ENCODE measurements around the gene CHD2. TPM values are rescaled to one million over a fixed set of nuclear protein-coding genes. Genes with fewer than 3 reads are reported as not detected.

Gene CHD2
- polyA plus RNA-seq, 1 experiment = 62.6 TPM

GRCh38 chr15:93044301-93045190, 144.4 kb downstream of the CHD2 start:
- POLR2A ChIA-PET = no interaction called here
- DNase-seq (ENCODE audit: low read depth, low spot score) = no peak
- H3K27ac ChIP-seq (ENCODE audit: low read depth, low read length) = no peak overlapping the region
- H3K4me3 ChIP-seq (ENCODE audit: low read depth, low read length) = no peak overlapping the region
- peaks cover 6% of the 10 kb centered on the region; the same call in 1 of the 2 replicates for H3K9me3 ChIP-seq (ENCODE audit: control insufficient read depth, insufficient read depth, low read length)
- peaks cover 3% of the 10 kb centered on the region for H3K27me3 ChIP-seq (ENCODE audit: control insufficient read depth, insufficient read depth, low read length)
- CTCF ChIA-PET = interaction anchor here (1.0 kb wide), 1 partner anchor 1075 kb away, joined by 3 read pairs; no protein-coding TSS in a partner anchor
- no peak for TF ChIP-seq CTCF (IDR thresholded peaks at IDR 0.05; ENCODE audit: low read depth, low read length)

GRCh38 chr15:93045191-93045785, 145.2 kb downstream of the CHD2 start:
- CTCF ChIA-PET = no interaction called here
- TF ChIP-seq CTCF (IDR thresholded peaks at IDR 0.05; ENCODE audit: low read depth, low read length) = no peak
- DNase-seq (ENCODE audit: low read depth, low spot score) = no peak
- POLR2A ChIA-PET = no interaction called here
- Histone ChIP-seq H3K4me3 (ENCODE audit: low read depth, low read length) (no peak overlapping the region), H3K27ac (ENCODE audit: low read depth, low read length) (no peak overlapping the region), H3K27me3 (ENCODE audit: control insufficient read depth, insufficient read depth, low read length) (peaks cover 3% of the 10 kb centered on the region), H3K9me3 (ENCODE audit: control insufficient read depth, insufficient read depth, low read length) (peaks cover 6% of the 10 kb centered on the region; the same call in 1 of the 2 replicates)

DNA sequence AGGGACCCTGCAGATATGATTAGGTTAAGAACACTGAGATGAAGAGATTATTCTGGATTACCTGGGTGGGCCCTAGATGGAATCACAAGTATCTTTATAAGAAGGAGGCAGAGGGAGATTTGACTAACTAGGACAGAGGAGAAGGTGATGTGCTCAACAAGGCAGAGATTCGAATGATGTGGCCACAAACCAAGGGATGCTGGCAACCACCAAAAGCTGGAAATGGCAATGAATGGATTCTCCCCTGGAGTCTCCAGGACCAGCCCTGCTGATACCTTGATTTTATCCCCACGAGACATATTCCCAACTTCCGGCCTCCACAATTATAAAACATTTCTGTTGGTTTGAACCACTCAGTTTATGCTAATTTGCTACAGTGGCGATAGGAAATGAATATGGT, 146.0 kb downstream of the CHD2 start:
- H3K27me3 ChIP-seq (ENCODE audit: control insufficient read depth, insufficient read depth, low read length) = peaks cover 3% of the 10 kb centered on the region
- no peak overlapping the region for H3K27ac ChIP-seq (ENCODE audit: low read depth, low read length)
- no peak for TF ChIP-seq CTCF (IDR thresholded peaks at IDR 0.05; ENCODE audit: low read depth, low read length)
- ChIA-PET POLR2A (no interaction called here), CTCF (interaction anchor here (0.6 to 1.7 kb wide), 2 partner anchors 9 to 1074 kb away, joined by 3 to 5 read pairs; no protein-coding TSS in a partner anchor)
- no peak for DNase-seq (ENCODE audit: low read depth, low spot score)
- peaks cover 6% of the 10 kb centered on the region; the same call in 1 of the 2 replicates for H3K9me3 ChIP-seq (ENCODE audit: control insufficient read depth, insufficient read depth, low read length)
- H3K4me3 ChIP-seq (ENCODE audit: low read depth, low read length) = no peak overlapping the region

GRCh38 chr15:93046721-93047120, 146.6 kb downstream of the CHD2 start:
- no peak for DNase-seq (ENCODE audit: low read depth, low spot score)
- no peak for TF ChIP-seq CTCF (IDR thresholded peaks at IDR 0.05; ENCODE audit: low read depth, low read length)
- Histone ChIP-seq H3K9me3 (ENCODE audit: control insufficient read depth, insufficient read depth, low read length) (peaks cover 6% of the 10 kb centered on the region; the same call in 1 of the 2 replicates), H3K27me3 (ENCODE audit: control insufficient read depth, insufficient read depth, low read length) (peaks cover 3% of the 10 kb centered on the region), H3K27ac (ENCODE audit: low read depth, low read length) (no peak overlapping the region), H3K4me3 (ENCODE audit: low read depth, low read length) (no peak overlapping the region)
- CTCF ChIA-PET = interaction anchor here (0.6 to 1.7 kb wide), 2 partner anchors 10 to 1073 kb away, joined by 3 to 5 read pairs; no protein-coding TSS in a partner anchor
- POLR2A ChIA-PET = no interaction called here
